Uterus (tissue), 2 donors: ENCODE measurements around the gene ASIC2.

Experiments
- POLR2A ChIP-seq, 2 donors: fragments of 450-650 bp; IDR thresholded peaks; one replicate each; pipeline ENCODE4 v1.6.1; 2016; ENCODE audit warnings: antibody characterized with exemption in 2 of 2, mild to moderate bottlenecking in 1 of 2, moderate library complexity in 1 of 2
- TF ChIP-seq, protein P1 (sequence below), 4 experiments: fragments of 200-600 bp in 2 of 4; fragments of 450-650 bp in 2 of 4; sonication (generic) in 2 of 4; IDR thresholded peaks; one replicate each; pipeline ENCODE4 v1.5.1; 2016 to 2019; ENCODE audit warnings: antibody characterized with exemption in 4 of 4, mild to moderate bottlenecking in 2 of 4, moderate library complexity in 1 of 4

DNA sequence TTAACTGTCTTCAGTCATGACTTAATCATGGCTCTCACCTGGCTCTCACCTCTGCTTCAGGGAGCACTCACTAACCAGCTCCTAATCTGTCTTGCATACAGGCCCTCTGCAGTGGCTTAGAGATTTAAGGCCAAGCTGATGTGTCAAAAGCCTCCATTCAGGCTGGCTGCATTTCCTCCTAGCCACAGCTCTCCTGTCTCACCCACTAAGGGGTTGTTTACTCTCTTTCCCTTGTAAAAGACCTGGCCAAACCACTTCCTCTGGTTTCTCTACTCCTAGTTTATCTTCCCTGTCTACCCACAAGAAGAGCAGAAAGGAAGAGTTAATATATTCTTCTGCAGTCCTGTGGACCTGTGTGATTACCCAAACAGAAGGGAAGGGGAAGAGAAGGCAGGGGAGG, 9.3 kb upstream of the ASIC2 start:
- TF ChIP-seq POLR2A (IDR thresholded peaks at IDR 0.05), result no peak
- TF ChIP-seq, protein P1, sequence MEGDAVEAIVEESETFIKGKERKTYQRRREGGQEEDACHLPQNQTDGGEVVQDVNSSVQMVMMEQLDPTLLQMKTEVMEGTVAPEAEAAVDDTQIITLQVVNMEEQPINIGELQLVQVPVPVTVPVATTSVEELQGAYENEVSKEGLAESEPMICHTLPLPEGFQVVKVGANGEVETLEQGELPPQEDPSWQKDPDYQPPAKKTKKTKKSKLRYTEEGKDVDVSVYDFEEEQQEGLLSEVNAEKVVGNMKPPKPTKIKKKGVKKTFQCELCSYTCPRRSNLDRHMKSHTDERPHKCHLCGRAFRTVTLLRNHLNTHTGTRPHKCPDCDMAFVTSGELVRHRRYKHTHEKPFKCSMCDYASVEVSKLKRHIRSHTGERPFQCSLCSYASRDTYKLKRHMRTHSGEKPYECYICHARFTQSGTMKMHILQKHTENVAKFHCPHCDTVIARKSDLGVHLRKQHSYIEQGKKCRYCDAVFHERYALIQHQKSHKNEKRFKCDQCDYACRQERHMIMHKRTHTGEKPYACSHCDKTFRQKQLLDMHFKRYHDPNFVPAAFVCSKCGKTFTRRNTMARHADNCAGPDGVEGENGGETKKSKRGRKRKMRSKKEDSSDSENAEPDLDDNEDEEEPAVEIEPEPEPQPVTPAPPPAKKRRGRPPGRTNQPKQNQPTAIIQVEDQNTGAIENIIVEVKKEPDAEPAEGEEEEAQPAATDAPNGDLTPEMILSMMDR (IDR thresholded peaks at IDR 0.05), result no peak
